ENCODE results near the gene POU1F1.
A peak's percentile ranks its signal among the peaks of the same experiment; 100 is the strongest.
"Not testable (repeated sequence)": the region's sequence is repeated elsewhere in the genome, so short reads cannot be mapped to it uniquely, and the experiment has no call there.

Gene POU1F1

GRCh38 chr3:87311309-87311708 lies 34.9 kb upstream of the POU1F1 start:
- no peak overlapping the region for H3K27ac ChIP-seq
- ChIA-PET POLR2A (ENCODE audit: low non-redundant PET) (no interaction called here), CTCF (no interaction called here)
- no peak for TF ChIP-seq CTCF (conservative IDR thresholded peaks at IDR 0.05; ENCODE audit: low read depth)
- no peak for DNase-seq (ENCODE audit: low spot score)

GRCh38 chr3:87309601-87310000 lies 33.2 kb upstream of the POU1F1 start:
- H3K27ac ChIP-seq, result no peak overlapping the region
- CTCF ChIA-PET, result no interaction called here
- no peak for TF ChIP-seq CTCF (conservative IDR thresholded peaks at IDR 0.05; ENCODE audit: low read depth)
- DNase-seq (ENCODE audit: low spot score), result no peak
- POLR2A ChIA-PET (ENCODE audit: low non-redundant PET), result no interaction called here

- ChIA-PET POLR2A (ENCODE audit: low non-redundant PET) (no interaction called here), CTCF (no interaction called here)
- no peak overlapping the region for H3K27ac ChIP-seq
- no peak for DNase-seq (ENCODE audit: low spot score)
- TF ChIP-seq CTCF (conservative IDR thresholded peaks at IDR 0.05; ENCODE audit: low read depth), result no peak
These were observed 31.4 kb upstream of the POU1F1 start for GRCh38 chr3:87307805-87308204.

- TF ChIP-seq CTCF (conservative IDR thresholded peaks at IDR 0.05; ENCODE audit: low read depth), result no peak
- ChIA-PET POLR2A (ENCODE audit: low non-redundant PET) (no interaction called here), CTCF (no interaction called here)
- no peak overlapping the region for H3K27ac ChIP-seq
- DNase-seq (ENCODE audit: low spot score), result no peak
These were observed 29.1 kb upstream of the POU1F1 start for GRCh38 chr3:87305517-87305916.

GRCh38 chr3:87305031-87305430 lies 28.6 kb upstream of the POU1F1 start:
- H3K27ac ChIP-seq; DNase-seq (ENCODE audit: low spot score); CTCF ChIA-PET; POLR2A ChIA-PET (ENCODE audit: low non-redundant PET): not testable (repeated sequence)

- POLR2A ChIA-PET (ENCODE audit: low non-redundant PET), result no interaction called here
- peak; percentile 30 for DNase-seq (ENCODE audit: low spot score)
- TF ChIP-seq CTCF (conservative IDR thresholded peaks at IDR 0.05; ENCODE audit: low read depth), result peak; percentile 76
- CTCF ChIA-PET, result interaction anchor here (0.5 to 1.3 kb wide), 9 partner anchors 16 to 908 kb away, joined by 3 to 7 read pairs (median 4); no protein-coding TSS in a partner anchor
- H3K27ac ChIP-seq, result no peak overlapping the region
These were observed 21.8 kb upstream of the POU1F1 start for GRCh38 chr3:87298111-87298718.

- TF ChIP-seq CTCF (conservative IDR thresholded peaks at IDR 0.05; ENCODE audit: low read depth), result no peak
- DNase-seq (ENCODE audit: low spot score), result no peak
- ChIA-PET CTCF (no interaction called here), POLR2A (ENCODE audit: low non-redundant PET) (no interaction called here)
- H3K27ac ChIP-seq, result no peak overlapping the region
These were observed 12.1 kb upstream of the POU1F1 start for GRCh38 chr3:87288446-87288845.
